DOHH2 (cell line): ENCODE measurements around the gene TRPV4.

Experiments used
- H3F3A ChIP-seq: fragments of 200-600 bp; sonication (generic), shearing (Covaris generic); 2 replicates; pipeline ENCODE4 v1.6.0; 2016; ENCODE audit warnings: antibody characterized with exemption, mild to moderate bottlenecking; ENCODE audit not compliant: control insufficient read depth, insufficient read depth
- H3K27ac ChIP-seq: fragments of 200-600 bp; sonication (generic); 2 replicates; pipeline ENCODE4 v1.5.1; 2014; ENCODE audit warnings: low read depth, mild to moderate bottlenecking, low read length, moderate library complexity
- H3K27me3 ChIP-seq: fragments of 200-600 bp; sonication (generic); 2 replicates; pipeline ENCODE4 v1.6.1; 2014; ENCODE audit warnings: mild to moderate bottlenecking, low read length, mixed read lengths; ENCODE audit not compliant: control insufficient read depth
- H3K36me3 ChIP-seq: fragments of 200-600 bp; sonication (generic); 2 replicates; pipeline ENCODE4 v1.6.1; 2014; ENCODE audit warnings: mild to moderate bottlenecking, low read length, moderate library complexity, mixed read lengths; ENCODE audit not compliant: control insufficient read depth
- H3K4me1 ChIP-seq: fragments of 200-600 bp; sonication (generic); 2 replicates; pipeline ENCODE4 v1.6.1; 2014; ENCODE audit warnings: mild to moderate bottlenecking, low read length, mixed read lengths; ENCODE audit not compliant: control insufficient read depth
- H3K4me2 ChIP-seq: fragments of 200-600 bp; sonication (generic); 2 replicates; pipeline ENCODE4 v1.6.0; 2014; ENCODE audit warnings: mild to moderate bottlenecking, low read length, moderate library complexity
- H3K4me3 ChIP-seq: fragments of 200-600 bp; sonication (generic); 2 replicates; pipeline ENCODE4 v1.5.1; 2014; ENCODE audit warnings: mild to moderate bottlenecking, low read length, mixed read lengths
- H3K79me2 ChIP-seq: fragments of 200-600 bp; sonication (generic); 2 replicates; pipeline ENCODE4 v1.6.1; 2014; ENCODE audit warnings: mild to moderate bottlenecking, low read length, mixed read lengths; ENCODE audit not compliant: control insufficient read depth
- H3K9me2 ChIP-seq: fragments of 200-600 bp; sonication (generic); replicated peaks from 2 replicates; pipeline ENCODE4 v1.6.1; 2014; ENCODE audit warnings: mild to moderate bottlenecking, low read length, mixed read lengths; ENCODE audit not compliant: control insufficient read depth
- H3K9me3 ChIP-seq: fragments of 200-600 bp; sonication (generic); 2 replicates; pipeline ENCODE4 v1.6.1; 2014; ENCODE audit warnings: antibody characterized with exemption, low read length, mixed read lengths; ENCODE audit not compliant: control insufficient read depth, insufficient read depth
- H4K20me1 ChIP-seq: fragments of 200-600 bp; sonication (generic); 2 replicates; pipeline ENCODE4 v1.6.0; 2014; ENCODE audit warnings: low read depth, mild to moderate bottlenecking, antibody characterized with exemption, low read length, moderate library complexity; ENCODE audit not compliant: control insufficient read depth, insufficient read depth
- EZH2phosphoT487 ChIP-seq: fragments of 200-600 bp; sonication (generic); IDR thresholded peaks from 2 replicates; pipeline ENCODE4 v1.6.1; 2017; ENCODE audit warnings: borderline replicate concordance, mild to moderate bottlenecking, antibody characterized with exemption, low read length, moderate library complexity, mixed read lengths
- TF ChIP-seq, protein P1 (sequence below): fragments of 200-600 bp; sonication (generic); IDR thresholded peaks from one replicate; pipeline ENCODE4 v1.5.1; 2014; ENCODE audit warnings: antibody characterized with exemption, mild to moderate bottlenecking, low read depth, low read length; ENCODE audit not compliant: poor library complexity, severe bottlenecking

Gene TRPV4

DNA sequence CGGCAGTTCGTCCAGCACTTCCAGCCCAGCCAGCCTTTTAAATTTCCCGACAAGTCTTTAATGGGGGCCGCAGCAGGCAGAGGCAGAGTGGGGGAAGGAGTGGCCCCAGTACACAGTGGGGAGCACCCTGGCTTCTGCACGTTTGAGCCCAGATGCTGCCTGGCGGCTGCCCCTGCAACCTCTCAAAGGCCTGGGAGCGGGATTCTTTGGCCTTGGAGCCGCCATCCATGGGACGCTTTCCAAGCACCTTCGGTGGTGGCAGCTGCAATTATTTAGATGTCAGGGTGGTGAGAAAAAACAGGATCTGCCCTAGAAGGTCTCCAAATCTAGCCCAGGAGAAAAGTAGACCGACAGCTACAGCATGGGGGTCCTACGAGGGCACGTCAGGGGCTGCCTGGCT, 73.6 kb downstream of the TRPV4 start:
- H3K4me2 ChIP-seq, result no peak overlapping the region
- peaks cover 5% of the 10 kb centered on the region; the same call in 1 of the 2 replicates for H3K9me3 ChIP-seq
- no peaks in the 10 kb centered on the region for H4K20me1 ChIP-seq
- no peaks in the 10 kb centered on the region for H3K27me3 ChIP-seq
- no peaks in the 10 kb centered on the region for H3K9me2 ChIP-seq
- TF ChIP-seq, protein P1, sequence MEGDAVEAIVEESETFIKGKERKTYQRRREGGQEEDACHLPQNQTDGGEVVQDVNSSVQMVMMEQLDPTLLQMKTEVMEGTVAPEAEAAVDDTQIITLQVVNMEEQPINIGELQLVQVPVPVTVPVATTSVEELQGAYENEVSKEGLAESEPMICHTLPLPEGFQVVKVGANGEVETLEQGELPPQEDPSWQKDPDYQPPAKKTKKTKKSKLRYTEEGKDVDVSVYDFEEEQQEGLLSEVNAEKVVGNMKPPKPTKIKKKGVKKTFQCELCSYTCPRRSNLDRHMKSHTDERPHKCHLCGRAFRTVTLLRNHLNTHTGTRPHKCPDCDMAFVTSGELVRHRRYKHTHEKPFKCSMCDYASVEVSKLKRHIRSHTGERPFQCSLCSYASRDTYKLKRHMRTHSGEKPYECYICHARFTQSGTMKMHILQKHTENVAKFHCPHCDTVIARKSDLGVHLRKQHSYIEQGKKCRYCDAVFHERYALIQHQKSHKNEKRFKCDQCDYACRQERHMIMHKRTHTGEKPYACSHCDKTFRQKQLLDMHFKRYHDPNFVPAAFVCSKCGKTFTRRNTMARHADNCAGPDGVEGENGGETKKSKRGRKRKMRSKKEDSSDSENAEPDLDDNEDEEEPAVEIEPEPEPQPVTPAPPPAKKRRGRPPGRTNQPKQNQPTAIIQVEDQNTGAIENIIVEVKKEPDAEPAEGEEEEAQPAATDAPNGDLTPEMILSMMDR, result no peak
- no peak for TF ChIP-seq EZH2phosphoT487
- no peak overlapping the region for H3K4me3 ChIP-seq
- no peaks in the 10 kb centered on the region for H3K36me3 ChIP-seq
- H3K79me2 ChIP-seq, result no peaks in the 10 kb centered on the region
- H3K27ac ChIP-seq, result no peak overlapping the region
- H3F3A ChIP-seq, result no peaks in the 10 kb centered on the region
- H3K4me1 ChIP-seq, result no peaks in the 10 kb centered on the region

DNA sequence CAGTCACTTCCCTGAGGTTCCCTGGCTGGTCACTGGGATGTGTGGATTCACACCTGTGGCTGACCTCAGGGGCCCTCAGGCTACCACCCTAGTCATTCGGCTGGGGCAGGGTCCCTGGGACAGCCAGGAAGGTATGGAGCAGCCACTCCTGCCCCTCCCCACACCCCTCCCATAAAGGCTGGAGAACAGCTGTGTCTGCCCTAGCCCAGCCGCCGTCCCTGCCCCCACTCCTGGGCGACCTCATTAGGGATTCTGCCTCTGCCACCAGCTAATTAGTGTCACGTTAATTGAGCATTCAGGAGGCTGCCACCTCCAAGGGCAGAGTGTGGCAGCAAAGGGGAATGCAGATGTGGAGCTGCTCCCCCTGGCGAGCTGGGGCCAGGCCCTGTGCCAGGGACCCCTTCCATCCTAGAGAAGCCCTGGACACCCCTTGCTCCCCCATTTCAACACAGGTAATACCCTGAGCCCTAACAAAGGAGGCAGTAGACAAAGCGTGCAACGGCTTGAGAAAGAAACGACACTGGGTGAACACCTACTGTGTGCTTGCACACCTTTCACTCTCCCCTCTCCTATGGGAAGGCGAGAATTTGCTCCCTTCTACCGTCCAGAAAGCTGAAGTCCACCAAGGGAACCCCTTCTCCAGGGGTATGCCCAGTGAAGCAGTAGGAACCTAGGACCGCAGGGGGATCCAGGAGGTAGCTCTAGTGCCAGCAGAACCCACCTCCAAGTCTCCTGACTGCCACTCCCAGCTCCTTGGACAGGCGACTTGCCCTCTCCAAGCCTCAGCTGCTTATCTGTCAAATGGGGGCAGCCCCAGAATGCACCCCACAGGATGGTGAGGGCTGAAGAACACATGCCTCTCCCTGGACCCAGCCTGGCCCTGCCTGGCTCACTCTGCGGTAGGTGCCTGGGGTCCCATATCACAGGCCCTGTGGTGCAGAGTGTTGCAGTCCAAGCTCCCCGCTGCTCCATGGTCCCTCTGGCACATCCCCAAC, 74.5 kb downstream of the TRPV4 start:
- H3F3A ChIP-seq, result no peaks in the 10 kb centered on the region

DNA sequence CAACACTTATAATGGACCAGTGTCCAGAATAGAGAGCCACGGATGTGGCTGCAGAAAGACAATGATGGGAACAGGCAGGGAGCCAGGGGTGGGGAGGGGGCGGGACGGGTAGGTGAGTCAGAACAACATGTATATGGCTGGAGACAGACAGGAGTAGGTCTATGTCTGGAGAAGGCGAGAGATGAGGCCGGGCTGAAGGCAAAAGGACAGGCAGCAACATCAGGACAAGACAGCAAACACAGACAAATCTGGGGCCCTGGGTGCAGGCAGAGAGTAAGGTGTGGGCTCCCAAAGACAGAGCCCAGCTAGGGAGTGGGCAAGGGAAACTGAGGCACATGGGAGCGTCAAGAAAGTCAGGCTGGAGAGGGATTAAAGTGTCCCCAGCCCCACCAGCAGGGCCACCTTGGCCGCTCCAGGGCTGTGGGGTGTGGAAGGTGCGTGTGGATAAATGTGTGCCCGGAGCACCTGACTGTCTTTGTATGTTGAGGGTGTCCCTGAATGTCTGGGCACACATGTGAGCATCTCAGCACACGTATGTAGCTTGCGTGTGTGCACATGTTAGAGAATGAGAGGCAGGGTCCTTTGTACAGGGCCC, 75.4 kb downstream of the TRPV4 start:
- H3K4me3 ChIP-seq, result no peak overlapping the region
- H3K9me2 ChIP-seq, result no peaks in the 10 kb centered on the region
- no peaks in the 10 kb centered on the region for H3F3A ChIP-seq
- peaks cover 5% of the 10 kb centered on the region; the same call in 1 of the 2 replicates for H3K9me3 ChIP-seq
- no peaks in the 10 kb centered on the region for H3K27me3 ChIP-seq
- H3K4me2 ChIP-seq, result no peak overlapping the region
- no peaks in the 10 kb centered on the region for H3K4me1 ChIP-seq
- H4K20me1 ChIP-seq, result no peaks in the 10 kb centered on the region
- no peaks in the 10 kb centered on the region for H3K79me2 ChIP-seq
- H3K27ac ChIP-seq, result no peak overlapping the region
- H3K36me3 ChIP-seq, result no peaks in the 10 kb centered on the region
- TF ChIP-seq, protein P1, result no peak
- no peak for TF ChIP-seq EZH2phosphoT487

More for the DNA sequence above, 74.5 kb downstream of the TRPV4 start:
- H3K27ac ChIP-seq, result no peak overlapping the region
- H3K9me3 ChIP-seq, result peaks cover 5% of the 10 kb centered on the region; the same call in 1 of the 2 replicates
- H3K4me2 ChIP-seq, result no peak overlapping the region
- H3K27me3 ChIP-seq, result no peaks in the 10 kb centered on the region
- TF ChIP-seq EZH2phosphoT487, result no peak
- TF ChIP-seq, protein P1, result no peak
- H3K4me3 ChIP-seq, result no peak overlapping the region
- no peaks in the 10 kb centered on the region for H3K9me2 ChIP-seq
- no peaks in the 10 kb centered on the region for H3K36me3 ChIP-seq
- no peaks in the 10 kb centered on the region for H4K20me1 ChIP-seq
- no peaks in the 10 kb centered on the region for H3K79me2 ChIP-seq
- H3K4me1 ChIP-seq, result no peaks in the 10 kb centered on the region
